HepG2 (cell line): ENCODE data around the gene COL9A3. TPM values are rescaled to one million over a fixed set of nuclear protein-coding genes. Genes with fewer than 3 reads are reported as not detected.

Experiments used
- KAT8 ChIP-seq: IDR thresholded peaks from 2 replicates; pipeline ENCODE4 v1.6.1; 2016; ENCODE audit warnings: missing genetic modification reagents, missing compliant biosample characterization
- MXI1 ChIP-seq: IDR thresholded peaks from 3 replicates; pipeline ENCODE4 v1.6.1; 2012; ENCODE audit warnings: low read depth, low read length, inconsistent platforms, borderline replicate concordance
- MZF1 ChIP-seq: sonication (generic); formaldehyde crosslinking; IDR thresholded peaks from 2 replicates; pipeline ENCODE4 v1.8.1; 2023; ENCODE audit warnings: mild to moderate bottlenecking, missing genetic modification reagents, borderline replicate concordance
- NONO ChIP-seq, 2 experiments: fragments of 450-650 bp in 1 of 2; sonication (generic) in 1 of 2; formaldehyde crosslinking in 1 of 2; IDR thresholded peaks in 1 of 2; conservative IDR thresholded peaks in 1 of 2; 2 replicates each; pipeline versions ENCODE4 v1.6.1 to v1.8.0; 2017 to 2022; ENCODE audit warnings: mild to moderate bottlenecking in 1 of 2, missing genetic modification reagents in 1 of 2, moderate library complexity in 1 of 2
- PCBP1 ChIP-seq: fragments of 200-400 bp; formaldehyde crosslinking; IDR thresholded peaks from 2 replicates; pipeline ENCODE4 v1.6.1; 2017; ENCODE audit warnings: mild to moderate bottlenecking, low read depth, low read length, borderline replicate concordance
- POLR2AphosphoS2 ChIP-seq: IDR thresholded peaks from 2 replicates; pipeline ENCODE4 v1.6.1; 2011; ENCODE audit warnings: low read depth, low read length, improper control_type of control experiment
- RARG ChIP-seq: sonication (generic); formaldehyde crosslinking; IDR thresholded peaks from 2 replicates; pipeline ENCODE4 v1.4.0; 2020; ENCODE audit warnings: low read depth, mild to moderate bottlenecking, missing genetic modification reagents
- SNAPC4 ChIP-seq: sonication (generic); formaldehyde crosslinking; IDR thresholded peaks from 2 replicates; pipeline ENCODE4 v1.4.0; 2020; ENCODE audit warnings: mild to moderate bottlenecking, missing genetic modification reagents
- SNRNP70 ChIP-seq: fragments of 200-400 bp; formaldehyde crosslinking; IDR thresholded peaks from 2 replicates; pipeline ENCODE4 v1.6.1; 2017; ENCODE audit warnings: mild to moderate bottlenecking, low read depth, low read length, moderate library complexity
- ZFP41 ChIP-seq: sonication (generic); formaldehyde crosslinking; IDR thresholded peaks from 2 replicates; pipeline ENCODE4 v1.4.0; 2020; ENCODE audit warnings: mild to moderate bottlenecking, missing genetic modification reagents, borderline replicate concordance
- ZMYM4 ChIP-seq: sonication (generic); formaldehyde crosslinking; IDR thresholded peaks from 2 replicates; pipeline ENCODE4 v1.8.1; 2023; ENCODE audit warnings: mild to moderate bottlenecking, missing genetic modification reagents
- ZNF101 ChIP-seq: sonication (generic); formaldehyde crosslinking; IDR thresholded peaks from 2 replicates; pipeline ENCODE4 v1.4.0; 2020; ENCODE audit warnings: mild to moderate bottlenecking, low read depth, missing genetic modification reagents, borderline replicate concordance
- ZNF143 ChIP-seq: sonication (generic); formaldehyde crosslinking; IDR thresholded peaks from 2 replicates; pipeline ENCODE4 v1.4.0; 2020; ENCODE audit warnings: missing genetic modification reagents
- ZNF281 ChIP-seq: sonication (generic); formaldehyde crosslinking; IDR thresholded peaks from 2 replicates; pipeline ENCODE4 v1.4.0; 2020; ENCODE audit warnings: missing genetic modification reagents, borderline replicate concordance
- ZNF331 ChIP-seq: sonication (generic); formaldehyde crosslinking; IDR thresholded peaks from 2 replicates; pipeline ENCODE4 v1.4.0; 2020; ENCODE audit warnings: missing genetic modification reagents
- ZNF335 ChIP-seq: sonication (generic); formaldehyde crosslinking; IDR thresholded peaks from 2 replicates; pipeline ENCODE4 v1.4.0; 2020; ENCODE audit warnings: missing genetic modification reagents
- ZNF343 ChIP-seq: sonication (generic); formaldehyde crosslinking; IDR thresholded peaks from 2 replicates; pipeline ENCODE4 v1.4.0; 2020; ENCODE audit warnings: mild to moderate bottlenecking, missing genetic modification reagents
- ZNF383 ChIP-seq: sonication (generic); formaldehyde crosslinking; IDR thresholded peaks from 2 replicates; pipeline ENCODE4 v1.4.0; 2020; ENCODE audit warnings: missing genetic modification reagents, mild to moderate bottlenecking, borderline replicate concordance
- ZNF691 ChIP-seq: sonication (generic); formaldehyde crosslinking; IDR thresholded peaks from 2 replicates; pipeline ENCODE4 v1.4.0; 2020; ENCODE audit warnings: missing genetic modification reagents, low read depth, mild to moderate bottlenecking, borderline replicate concordance
- polyA plus RNA-seq, 8 experiments: library from polyadenylated mRNA; depleted of rRNA in 3 of 8; stranded (reverse) in 7 of 8; unstranded in 1 of 8; fragments of >200 nt; fragmentation: Illumina TruSeq in 4 of 8; extraction: Trizol in 4 of 8; gene quantifications; 2 replicates each; pipeline versions ENCODE4 v1.2.1 to v1.2.3, GENCODE V29; 2011 to 2016; ENCODE audit warnings: low read depth in 4 of 8, missing spikeins in 1 of 8, mixed read lengths in 1 of 8; ENCODE audit not compliant: insufficient read depth in 1 of 8
- total RNA-seq, 5 experiments: library from RNA; depleted of rRNA; stranded (reverse); fragments of >200 nt; fragmentation: Illumina TruSeq; extraction: Trizol; gene quantifications; 2 replicates each; pipeline ENCODE4 v1.2.3, GENCODE V29; 2016; ENCODE audit warnings: low read depth in 1 of 5

The COL9A3 gene
- total and polyA plus RNA-seq, 2 of the 13 experiments (the other 11 are each of a cell fraction or from before 2014, with no cell fraction given), result 155 to 204 TPM

- TF ChIP-seq SNRNP70, result no peak
- TF ChIP-seq ZNF335 (CRISPR knock-in tag), result no peak
- TF ChIP-seq ZNF691, result peak; percentile 75; the same call in 1 of the 2 replicates
- TF ChIP-seq ZNF101, result no peak
- no peak for TF ChIP-seq ZNF383 (CRISPR knock-in tag)
- TF ChIP-seq ZNF143 (CRISPR knock-in tag), result peak; percentile 74
- peak; percentile 81 for TF ChIP-seq KAT8 (CRISPR knock-in tag)
- TF ChIP-seq RARG (CRISPR knock-in tag), result no peak
- TF ChIP-seq PCBP1, result peak; percentile 97
- peak; percentile 73; the same call in 1 of the 3 replicates for TF ChIP-seq MXI1
- TF ChIP-seq ZNF281 (CRISPR knock-in tag), result peak; percentile 62; the same call in 1 of the 2 replicates
- TF ChIP-seq NONO (IDR thresholded peaks at IDR 0.05), result no peak
- peak; percentile 58 for TF ChIP-seq NONO (CRISPR knock-in tag; conservative IDR thresholded peaks at IDR 0.05)
- no peak for TF ChIP-seq ZFP41 (CRISPR knock-in tag)
- TF ChIP-seq ZNF331, result peak; percentile 45; the same call in 1 of the 2 replicates
- no peak for TF ChIP-seq MZF1 (CRISPR knock-in tag)
- no peak for TF ChIP-seq POLR2AphosphoS2
- TF ChIP-seq ZMYM4 (CRISPR knock-in tag), result peak; percentile 67; the same call in 1 of the 2 replicates
- TF ChIP-seq ZNF343 (CRISPR knock-in tag), result no peak
- TF ChIP-seq SNAPC4 (CRISPR knock-in tag), result no peak
These were observed 58.8 kb downstream of the COL9A3 start (continued) for GRCh38 chr20:62875419-62876361.
